ENCODE data around the gene KLF11.

KLF11 gene

DNA sequence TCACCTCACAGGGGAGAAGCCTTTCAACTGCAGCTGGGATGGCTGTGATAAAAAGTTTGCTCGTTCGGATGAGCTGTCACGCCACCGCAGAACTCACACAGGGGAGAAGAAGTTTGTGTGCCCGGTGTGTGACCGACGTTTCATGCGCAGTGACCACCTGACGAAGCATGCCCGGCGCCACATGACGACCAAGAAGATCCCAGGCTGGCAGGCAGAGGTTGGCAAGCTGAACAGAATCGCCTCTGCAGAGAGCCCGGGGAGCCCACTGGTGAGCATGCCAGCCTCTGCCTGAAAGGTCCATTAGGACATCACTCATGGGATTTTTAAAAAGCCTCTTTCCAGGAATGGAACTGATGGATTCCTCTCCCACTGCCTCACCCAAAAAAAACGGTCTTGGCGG lies 8.9 kb downstream of the KLF11 start:
- peaks cover 7% of the 10 kb centered on the region in 2 experiments for H3K36me3 ChIP-seq (ENCODE audit: control insufficient read depth in 1 of 2, insufficient read depth in 2 of 2, low read length in 2 of 2)
- H3K9ac ChIP-seq (ENCODE audit: low read length) = no peak overlapping the region
- H4K8ac ChIP-seq (ENCODE audit: low read depth, low read length) = no peak overlapping the region
- H4K12ac ChIP-seq (ENCODE audit: low read depth, low read length) = no peak overlapping the region
- H2BK120ac ChIP-seq (ENCODE audit: insufficient read depth, low read length, poor library complexity) = no peak overlapping the region
- H3K79me1 ChIP-seq (ENCODE audit: low read length) = peaks cover 4% of the 10 kb centered on the region
- DNase-seq = no peak
- H2AK5ac ChIP-seq (ENCODE audit: low read length) = no peak overlapping the region
- H2BK5ac ChIP-seq (ENCODE audit: low read depth, low read length, poor library complexity) = no peak overlapping the region
- no peak overlapping the region for H3K18ac ChIP-seq (ENCODE audit: low read length)
- no peaks in the 10 kb centered on the region for H3K9me3 ChIP-seq (ENCODE audit: insufficient read depth, low read depth, low read length)
- peaks cover 6 to 14% of the 10 kb centered on the region in 2 experiments for H3K4me1 ChIP-seq (ENCODE audit: control insufficient read depth in 1 of 2, insufficient read depth in 2 of 2, low read length in 2 of 2)
- H2BK12ac ChIP-seq (ENCODE audit: low read length) = no peak overlapping the region
- no peak overlapping the region for H4K91ac ChIP-seq (ENCODE audit: low read depth, low read length)
- no CpG with 5 or more reads among the region's 16 CpGs for WGBS (ENCODE audit: extremely low coverage, insufficient coverage, insufficient read length)
- H3K4ac ChIP-seq (ENCODE audit: low read depth, low read length) = no peak overlapping the region
- H3K4me3 ChIP-seq (ENCODE audit: low read depth, low read length) = no peak overlapping the region
- no peak overlapping the region for H3K27ac ChIP-seq (ENCODE audit: low read depth, low read length)
- no peaks in the 10 kb centered on the region for H3K27me3 ChIP-seq (ENCODE audit: insufficient read depth, low read length)
- H2AFZ ChIP-seq (ENCODE audit: insufficient read depth, low read length, poor library complexity) = no peak overlapping the region
- H3K14ac ChIP-seq (ENCODE audit: low read length) = no peak overlapping the region
- H3K4me2 ChIP-seq (ENCODE audit: low read length) = no peak overlapping the region
- peaks cover under 1% of the 10 kb centered on the region for H3K79me2 ChIP-seq (ENCODE audit: control insufficient read depth, insufficient read depth, low read length, poor library complexity)
- no peak overlapping the region for H3K23ac ChIP-seq (ENCODE audit: low read length)

GRCh38 chr2:10053351-10053750 lies 10.0 kb downstream of the KLF11 start:
- Histone ChIP-seq H3K18ac (ENCODE audit: low read length) (no peak overlapping the region), H4K12ac (ENCODE audit: low read depth, low read length) (no peak overlapping the region), H2AK5ac (ENCODE audit: low read length) (no peak overlapping the region), H3K4ac (ENCODE audit: low read depth, low read length) (no peak overlapping the region), H3K9ac (ENCODE audit: low read length) (no peak overlapping the region), H2BK120ac (ENCODE audit: insufficient read depth, low read length, poor library complexity) (no peak overlapping the region), H3K9me3 (ENCODE audit: insufficient read depth, low read depth, low read length) (no peaks in the 10 kb centered on the region), H3K27ac (ENCODE audit: low read depth, low read length) (no peak overlapping the region), H3K23ac (ENCODE audit: low read length) (no peak overlapping the region), H4K8ac (ENCODE audit: low read depth, low read length) (no peak overlapping the region), H3K14ac (ENCODE audit: low read length) (no peak overlapping the region), H2AFZ (ENCODE audit: insufficient read depth, low read length, poor library complexity) (no peak overlapping the region), H3K79me1 (ENCODE audit: low read length) (peaks cover 13% of the 10 kb centered on the region), H3K4me1 (ENCODE audit: control insufficient read depth in 1 of 2, insufficient read depth in 2 of 2, low read length in 2 of 2) (peaks cover 7 to 12% of the 10 kb centered on the region in 2 experiments), H2BK5ac (ENCODE audit: low read depth, low read length, poor library complexity) (no peak overlapping the region), H3K4me3 (ENCODE audit: low read depth, low read length) (no peak overlapping the region), H3K36me3 (ENCODE audit: control insufficient read depth in 1 of 2, insufficient read depth in 2 of 2, low read length in 2 of 2) (peaks cover 3 to 4% of the 10 kb centered on the region in 2 experiments), H3K79me2 (ENCODE audit: control insufficient read depth, insufficient read depth, low read length, poor library complexity) (peaks cover 4% of the 10 kb centered on the region), H3K27me3 (ENCODE audit: insufficient read depth, low read length) (no peaks in the 10 kb centered on the region), H2BK12ac (ENCODE audit: low read length) (no peak overlapping the region), H3K4me2 (ENCODE audit: low read length) (no peak overlapping the region), H4K91ac (ENCODE audit: low read depth, low read length) (no peak overlapping the region)
- no peak for DNase-seq
- WGBS (ENCODE audit: extremely low coverage, insufficient coverage, insufficient read length) = no CpG with 5 or more reads among the region's 4 CpGs

DNA sequence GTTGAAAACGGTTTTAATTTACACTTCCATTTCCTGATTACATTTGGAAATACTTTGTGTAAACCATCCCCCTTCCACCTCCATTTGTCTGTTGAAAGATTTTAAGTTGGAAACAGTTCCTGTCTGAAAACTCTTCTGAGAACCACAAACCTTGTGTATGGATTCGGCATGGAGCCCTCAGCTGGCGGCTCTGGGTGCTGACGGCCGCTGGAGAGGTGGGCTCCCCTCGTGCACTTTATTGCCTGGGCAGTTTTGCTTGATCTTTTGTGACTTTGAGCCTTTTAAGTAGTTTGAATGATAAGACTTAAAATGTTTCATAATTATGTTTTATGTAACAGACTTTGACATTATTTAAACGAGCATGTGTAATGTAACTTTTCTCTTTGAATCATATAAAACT lies 11.1 kb downstream of the KLF11 start:
- Histone ChIP-seq H3K9me3 (ENCODE audit: insufficient read depth, low read depth, low read length) (no peaks in the 10 kb centered on the region), H3K14ac (ENCODE audit: low read length) (no peak overlapping the region), H2BK12ac (ENCODE audit: low read length) (no peak overlapping the region), H3K27ac (ENCODE audit: low read depth, low read length) (no peak overlapping the region), H3K79me1 (ENCODE audit: low read length) (peaks cover 16% of the 10 kb centered on the region), H3K23ac (ENCODE audit: low read length) (no peak overlapping the region), H3K79me2 (ENCODE audit: control insufficient read depth, insufficient read depth, low read length, poor library complexity) (peaks cover 4% of the 10 kb centered on the region), H4K8ac (ENCODE audit: low read depth, low read length) (no peak overlapping the region), H3K18ac (ENCODE audit: low read length) (no peak overlapping the region), H2AK5ac (ENCODE audit: low read length) (no peak overlapping the region), H3K4me3 (ENCODE audit: low read depth, low read length) (no peak overlapping the region), H3K27me3 (ENCODE audit: insufficient read depth, low read length) (no peaks in the 10 kb centered on the region), H3K4me1 (ENCODE audit: control insufficient read depth in 1 of 2, insufficient read depth in 2 of 2, low read length in 2 of 2) (peaks cover 8 to 13% of the 10 kb centered on the region in 2 experiments), H2BK120ac (ENCODE audit: insufficient read depth, low read length, poor library complexity) (no peak overlapping the region), H3K36me3 (ENCODE audit: control insufficient read depth in 1 of 2, insufficient read depth in 2 of 2, low read length in 2 of 2) (peaks cover 2 to 4% of the 10 kb centered on the region in 2 experiments), H2AFZ (ENCODE audit: insufficient read depth, low read length, poor library complexity) (no peak overlapping the region), H2BK5ac (ENCODE audit: low read depth, low read length, poor library complexity) (no peak overlapping the region), H3K4ac (ENCODE audit: low read depth, low read length) (no peak overlapping the region), H3K9ac (ENCODE audit: low read length) (no peak overlapping the region), H4K12ac (ENCODE audit: low read depth, low read length) (no peak overlapping the region), H4K91ac (ENCODE audit: low read depth, low read length) (no peak overlapping the region), H3K4me2 (ENCODE audit: low read length) (no peak overlapping the region)
- WGBS (ENCODE audit: extremely low coverage, insufficient coverage, insufficient read length) = no CpG with 5 or more reads among the region's 7 CpGs
- DNase-seq = no peak

DNA sequence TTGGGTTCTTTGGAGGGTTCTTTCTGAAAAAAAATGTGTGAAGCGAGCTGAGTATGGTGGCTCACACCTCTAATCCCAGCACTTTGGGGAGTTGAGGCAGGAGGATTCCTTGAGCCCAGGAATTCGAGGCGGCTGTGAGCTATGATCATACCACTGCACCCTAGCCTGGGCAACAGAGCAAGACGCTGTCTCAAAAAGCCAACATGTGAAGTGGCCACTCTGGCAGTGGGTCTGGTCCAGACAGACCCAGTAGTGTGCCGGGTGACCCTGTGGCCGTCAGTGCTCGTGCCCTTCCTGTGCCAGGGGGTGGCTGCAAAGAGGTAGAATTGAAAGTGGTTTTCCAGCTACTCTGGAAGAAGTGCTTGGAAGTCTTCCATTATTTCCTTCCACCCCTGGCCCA lies 11.6 kb downstream of the KLF11 start:
- no CpG with 5 or more reads among the region's 7 CpGs for WGBS (ENCODE audit: extremely low coverage, insufficient coverage, insufficient read length)
- H3K9me3 ChIP-seq (ENCODE audit: insufficient read depth, low read depth, low read length) = no peaks in the 10 kb centered on the region
- H4K8ac ChIP-seq (ENCODE audit: low read depth, low read length) = no peak overlapping the region
- no peak overlapping the region for H2AK5ac ChIP-seq (ENCODE audit: low read length)
- H3K14ac ChIP-seq (ENCODE audit: low read length) = no peak overlapping the region
- no peak overlapping the region for H3K27ac ChIP-seq (ENCODE audit: low read depth, low read length)
- no peak overlapping the region for H2BK12ac ChIP-seq (ENCODE audit: low read length)
- no peak overlapping the region for H4K91ac ChIP-seq (ENCODE audit: low read depth, low read length)
- peaks cover 2 to 4% of the 10 kb centered on the region in 2 experiments for H3K36me3 ChIP-seq (ENCODE audit: control insufficient read depth in 1 of 2, insufficient read depth in 2 of 2, low read length in 2 of 2)
- peaks cover 8 to 14% of the 10 kb centered on the region in 2 experiments for H3K4me1 ChIP-seq (ENCODE audit: control insufficient read depth in 1 of 2, insufficient read depth in 2 of 2, low read length in 2 of 2)
- H3K4me2 ChIP-seq (ENCODE audit: low read length) = no peak overlapping the region
- H3K27me3 ChIP-seq (ENCODE audit: insufficient read depth, low read length) = no peaks in the 10 kb centered on the region
- no peak overlapping the region for H2BK5ac ChIP-seq (ENCODE audit: low read depth, low read length, poor library complexity)
- H3K79me1 ChIP-seq (ENCODE audit: low read length) = peaks cover 19% of the 10 kb centered on the region
- H3K9ac ChIP-seq (ENCODE audit: low read length) = no peak overlapping the region
- no peak overlapping the region for H3K18ac ChIP-seq (ENCODE audit: low read length)
- DNase-seq = no peak
- no peak overlapping the region for H4K12ac ChIP-seq (ENCODE audit: low read depth, low read length)
- H3K23ac ChIP-seq (ENCODE audit: low read length) = no peak overlapping the region
- no peak overlapping the region for H2AFZ ChIP-seq (ENCODE audit: insufficient read depth, low read length, poor library complexity)
- H3K79me2 ChIP-seq (ENCODE audit: control insufficient read depth, insufficient read depth, low read length, poor library complexity) = peaks cover 4% of the 10 kb centered on the region
- H3K4ac ChIP-seq (ENCODE audit: low read depth, low read length) = no peak overlapping the region
- no peak overlapping the region for H3K4me3 ChIP-seq (ENCODE audit: low read depth, low read length)
- H2BK120ac ChIP-seq (ENCODE audit: insufficient read depth, low read length, poor library complexity) = no peak overlapping the region
